ENCODE measurements around the gene LPCAT4. TPM values are rescaled to one million over a fixed set of nuclear protein-coding genes. Genes with fewer than 3 reads are reported as not detected.

LPCAT4 gene
- total and polyA plus RNA-seq, 2 donors (not counting 1 experiment from before 2014, with no cell fraction given) = 6.3 to 21.8 TPM

DNA sequence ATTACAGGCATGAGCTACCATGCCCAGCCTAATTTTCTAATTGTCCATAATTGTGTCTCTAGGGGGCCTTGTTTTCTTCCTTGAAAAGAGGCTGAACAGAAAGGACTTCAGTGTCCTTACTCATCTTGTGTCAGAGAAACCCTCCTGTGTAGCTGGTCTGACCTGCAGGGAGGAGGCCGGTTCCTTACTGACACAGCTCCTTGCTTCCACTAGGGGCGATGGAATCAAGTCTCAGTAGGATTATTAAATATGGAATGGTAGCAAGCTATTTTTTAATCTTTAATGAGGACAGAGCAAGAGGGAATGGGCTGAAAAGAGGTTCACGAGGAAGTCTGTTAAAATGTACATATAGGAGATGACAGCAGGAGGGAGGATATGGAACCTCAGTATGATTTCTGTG, 8.6 kb downstream of the LPCAT4 start:
- H3K9me3 ChIP-seq (ENCODE audit: control insufficient read depth, insufficient read depth, low read depth, low read length) = no peaks in the 10 kb centered on the region
- no peak for TF ChIP-seq EZH2 (IDR thresholded peaks at IDR 0.05; ENCODE audit: low read length, missing control alignments)
- TF ChIP-seq, protein P1, sequence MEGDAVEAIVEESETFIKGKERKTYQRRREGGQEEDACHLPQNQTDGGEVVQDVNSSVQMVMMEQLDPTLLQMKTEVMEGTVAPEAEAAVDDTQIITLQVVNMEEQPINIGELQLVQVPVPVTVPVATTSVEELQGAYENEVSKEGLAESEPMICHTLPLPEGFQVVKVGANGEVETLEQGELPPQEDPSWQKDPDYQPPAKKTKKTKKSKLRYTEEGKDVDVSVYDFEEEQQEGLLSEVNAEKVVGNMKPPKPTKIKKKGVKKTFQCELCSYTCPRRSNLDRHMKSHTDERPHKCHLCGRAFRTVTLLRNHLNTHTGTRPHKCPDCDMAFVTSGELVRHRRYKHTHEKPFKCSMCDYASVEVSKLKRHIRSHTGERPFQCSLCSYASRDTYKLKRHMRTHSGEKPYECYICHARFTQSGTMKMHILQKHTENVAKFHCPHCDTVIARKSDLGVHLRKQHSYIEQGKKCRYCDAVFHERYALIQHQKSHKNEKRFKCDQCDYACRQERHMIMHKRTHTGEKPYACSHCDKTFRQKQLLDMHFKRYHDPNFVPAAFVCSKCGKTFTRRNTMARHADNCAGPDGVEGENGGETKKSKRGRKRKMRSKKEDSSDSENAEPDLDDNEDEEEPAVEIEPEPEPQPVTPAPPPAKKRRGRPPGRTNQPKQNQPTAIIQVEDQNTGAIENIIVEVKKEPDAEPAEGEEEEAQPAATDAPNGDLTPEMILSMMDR (conservative IDR thresholded peaks at IDR 0.05 in 1 of 2, IDR thresholded peaks at IDR 0.05 in 1 of 2; ENCODE audit: low read depth in 1 of 2, low read length in 2 of 2) = peak in 1 of 2 donors; percentile 9
- DNase-seq (ENCODE audit: low read depth in 2 of 2) = no peak
- no peak overlapping the region for H3K27ac ChIP-seq (ENCODE audit: insufficient read depth, low read length)
- no peak overlapping the region for H2AFZ ChIP-seq (ENCODE audit: low read length)
- no peaks in the 10 kb centered on the region for H3K4me1 ChIP-seq (ENCODE audit: control insufficient read depth, extremely low read depth, insufficient read depth, low read length)
- no peak overlapping the region for H3K4me2 ChIP-seq (ENCODE audit: extremely low read depth, insufficient read depth, low read length)
- H3K27me3 ChIP-seq (ENCODE audit: control insufficient read depth, insufficient read depth, low read length) = no peaks in the 10 kb centered on the region
- H3K79me2 ChIP-seq (ENCODE audit: control insufficient read depth, insufficient read depth, low read length) = no peaks in the 10 kb centered on the region
- H3K9ac ChIP-seq (ENCODE audit: insufficient read depth, low read length) = no peak overlapping the region
- no peaks in the 10 kb centered on the region for H4K20me1 ChIP-seq (ENCODE audit: control insufficient read depth, extremely low read depth, insufficient read depth, low read length)
- peaks cover 13% of the 10 kb centered on the region for H3K36me3 ChIP-seq (ENCODE audit: control insufficient read depth, insufficient read depth, low read length)
- no peak overlapping the region for H3K4me3 ChIP-seq (replicated peaks in 1 of 4; ENCODE audit: control extremely low read depth in 1 of 4, insufficient read depth in 1 of 4, low read depth in 3 of 4, low read length in 4 of 4)

GRCh38 chr15:34357653-34358052, 9.3 kb downstream of the LPCAT4 start:
- no peak overlapping the region for H3K4me3 ChIP-seq (replicated peaks in 1 of 4; ENCODE audit: control extremely low read depth in 1 of 4, insufficient read depth in 1 of 4, low read depth in 3 of 4, low read length in 4 of 4)
- H3K27me3 ChIP-seq (ENCODE audit: control insufficient read depth, insufficient read depth, low read length) = no peaks in the 10 kb centered on the region
- TF ChIP-seq, protein P1 (conservative IDR thresholded peaks at IDR 0.05 in 1 of 2, IDR thresholded peaks at IDR 0.05 in 1 of 2; ENCODE audit: low read depth in 1 of 2, low read length in 2 of 2) = no peak
- TF ChIP-seq EZH2 (IDR thresholded peaks at IDR 0.05; ENCODE audit: low read length, missing control alignments) = no peak
- H3K36me3 ChIP-seq (ENCODE audit: control insufficient read depth, insufficient read depth, low read length) = peaks cover 13% of the 10 kb centered on the region
- no peak overlapping the region for H2AFZ ChIP-seq (ENCODE audit: low read length)
- no peaks in the 10 kb centered on the region for H4K20me1 ChIP-seq (ENCODE audit: control insufficient read depth, extremely low read depth, insufficient read depth, low read length)
- no peak overlapping the region for H3K27ac ChIP-seq (ENCODE audit: insufficient read depth, low read length)
- H3K79me2 ChIP-seq (ENCODE audit: control insufficient read depth, insufficient read depth, low read length) = no peaks in the 10 kb centered on the region
- H3K9ac ChIP-seq (ENCODE audit: insufficient read depth, low read length) = no peak overlapping the region
- no peak for DNase-seq (ENCODE audit: low read depth in 2 of 2)
- H3K4me2 ChIP-seq (ENCODE audit: extremely low read depth, insufficient read depth, low read length) = no peak overlapping the region
- H3K4me1 ChIP-seq (ENCODE audit: control insufficient read depth, extremely low read depth, insufficient read depth, low read length) = no peaks in the 10 kb centered on the region
- H3K9me3 ChIP-seq (ENCODE audit: control insufficient read depth, insufficient read depth, low read depth, low read length) = no peaks in the 10 kb centered on the region

GRCh38 chr15:34355241-34355640, 11.8 kb downstream of the LPCAT4 start:
- TF ChIP-seq EZH2 (IDR thresholded peaks at IDR 0.05; ENCODE audit: low read length, missing control alignments) = no peak
- TF ChIP-seq, protein P1 (conservative IDR thresholded peaks at IDR 0.05 in 1 of 2, IDR thresholded peaks at IDR 0.05 in 1 of 2; ENCODE audit: low read depth in 1 of 2, low read length in 2 of 2) = no peak
- no peaks in the 10 kb centered on the region for H3K27me3 ChIP-seq (ENCODE audit: control insufficient read depth, insufficient read depth, low read length)
- H3K4me1 ChIP-seq (ENCODE audit: control insufficient read depth, extremely low read depth, insufficient read depth, low read length) = no peaks in the 10 kb centered on the region
- no peak overlapping the region for H3K27ac ChIP-seq (ENCODE audit: insufficient read depth, low read length)
- no peak overlapping the region for H3K9ac ChIP-seq (ENCODE audit: insufficient read depth, low read length)
- H3K79me2 ChIP-seq (ENCODE audit: control insufficient read depth, insufficient read depth, low read length) = no peaks in the 10 kb centered on the region
- H2AFZ ChIP-seq (ENCODE audit: low read length) = no peak overlapping the region
- DNase-seq (ENCODE audit: low read depth in 2 of 2) = no peak
- no peaks in the 10 kb centered on the region for H3K9me3 ChIP-seq (ENCODE audit: control insufficient read depth, insufficient read depth, low read depth, low read length)
- peaks cover 8% of the 10 kb centered on the region for H3K36me3 ChIP-seq (ENCODE audit: control insufficient read depth, insufficient read depth, low read length)
- H3K4me2 ChIP-seq (ENCODE audit: extremely low read depth, insufficient read depth, low read length) = no peak overlapping the region
- no peak overlapping the region for H3K4me3 ChIP-seq (replicated peaks in 1 of 4; ENCODE audit: control extremely low read depth in 1 of 4, insufficient read depth in 1 of 4, low read depth in 3 of 4, low read length in 4 of 4)
- no peaks in the 10 kb centered on the region for H4K20me1 ChIP-seq (ENCODE audit: control insufficient read depth, extremely low read depth, insufficient read depth, low read length)

All from fibroblast of lung (primary cell).